K562 (cell line): ENCODE results near the gene HTRA3. TPM values are rescaled to one million over a fixed set of nuclear protein-coding genes. Genes with fewer than 3 reads are reported as not detected.

Experiments used
- CEBPZ ChIP-seq: fragments of 150-350 bp; IDR thresholded peaks from 2 replicates; pipeline ENCODE4 v1.6.1; 2014; ENCODE audit warnings: low read depth, mild to moderate bottlenecking, low read length, borderline replicate concordance
- ELF4 ChIP-seq: fragments of 450-650 bp; formaldehyde crosslinking; IDR thresholded peaks from 2 replicates; pipeline ENCODE4 v1.4.0; 2022; ENCODE audit warnings: missing genetic modification characterization
- GMEB1 ChIP-seq: fragments of 250-450 bp; sonication (Bioruptor Pico); IDR thresholded peaks from 2 replicates; pipeline ENCODE4 v1.4.0; 2020; ENCODE audit warnings: mild to moderate bottlenecking
- MBD1 ChIP-seq: fragments of 250-450 bp; sonication (Bioruptor Pico); IDR thresholded peaks from 2 replicates; pipeline ENCODE4 v1.8.0; 2022; ENCODE audit warnings: inconsistent platforms
- ZNF445 ChIP-seq: fragments of 250-450 bp; sonication (Bioruptor Pico); IDR thresholded peaks from 2 replicates; pipeline ENCODE4 v1.4.0; 2020; ENCODE audit warnings: low read depth, mild to moderate bottlenecking, moderate library complexity
- polyA plus RNA-seq, 8 experiments: library from polyadenylated mRNA; depleted of rRNA in 4 of 8; stranded (reverse) in 5 of 8; unstranded in 3 of 8; fragments of >200 nt; fragmentation: Nextera tagmentation in 2 of 8; fragmentation: Illumina TruSeq in 1 of 8; extraction: Ambion mirVana in 2 of 8; extraction: Trizol in 1 of 8; gene quantifications; 2 replicates each; pipeline versions ENCODE4 v1.2.1 to v1.2.3, GENCODE V29; 2011 to 2014; ENCODE audit warnings: inconsistent platforms in 1 of 8, missing spikeins in 1 of 8
- total RNA-seq, 7 experiments: library from RNA; depleted of rRNA in 6 of 7; stranded (reverse); fragments of >200 nt in 6 of 7; fragmentation: Illumina TruSeq in 2 of 7; extraction: Trizol in 2 of 7; gene quantifications; 2 replicates each; pipeline versions ENCODE4 v1.2.1 to v1.2.3, GENCODE V29; 2011 to 2021; ENCODE audit warnings: low replicate concordance in 1 of 7
- TF ChIP-seq, protein P1 (sequence below): fragments of 250-450 bp; sonication (Bioruptor Pico); IDR thresholded peaks from 2 replicates; pipeline ENCODE4 v1.4.0; 2020; ENCODE audit warnings: mild to moderate bottlenecking, moderate library complexity, borderline replicate concordance

Gene HTRA3
- total and polyA plus RNA-seq, 9 of the 15 experiments (the other 6 are each of a cell fraction or from before 2014, with no cell fraction given), result 0.04 TPM; not detected in 8

DNA sequence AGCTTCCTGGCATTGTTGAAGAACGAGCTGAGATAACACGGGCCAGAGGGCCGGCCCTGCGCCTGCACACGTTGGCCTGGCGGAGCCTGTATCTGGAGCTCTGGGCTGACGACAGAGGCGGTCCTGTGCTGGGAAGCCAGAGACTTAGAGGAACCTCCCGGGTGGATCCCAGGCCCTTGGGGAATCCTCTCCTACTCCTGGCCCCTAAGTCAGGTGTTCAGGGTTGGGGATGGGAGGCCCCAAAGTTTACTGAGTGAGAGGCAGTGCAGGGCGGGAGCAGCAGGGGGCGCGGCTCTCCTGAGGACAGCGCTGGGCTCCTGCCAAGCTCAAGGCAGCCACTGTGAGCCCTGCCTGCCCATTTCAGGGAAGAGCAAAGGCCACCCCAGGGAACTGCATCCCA is 2.5 kb upstream of the HTRA3 start (continued):
- TF ChIP-seq, protein P1, sequence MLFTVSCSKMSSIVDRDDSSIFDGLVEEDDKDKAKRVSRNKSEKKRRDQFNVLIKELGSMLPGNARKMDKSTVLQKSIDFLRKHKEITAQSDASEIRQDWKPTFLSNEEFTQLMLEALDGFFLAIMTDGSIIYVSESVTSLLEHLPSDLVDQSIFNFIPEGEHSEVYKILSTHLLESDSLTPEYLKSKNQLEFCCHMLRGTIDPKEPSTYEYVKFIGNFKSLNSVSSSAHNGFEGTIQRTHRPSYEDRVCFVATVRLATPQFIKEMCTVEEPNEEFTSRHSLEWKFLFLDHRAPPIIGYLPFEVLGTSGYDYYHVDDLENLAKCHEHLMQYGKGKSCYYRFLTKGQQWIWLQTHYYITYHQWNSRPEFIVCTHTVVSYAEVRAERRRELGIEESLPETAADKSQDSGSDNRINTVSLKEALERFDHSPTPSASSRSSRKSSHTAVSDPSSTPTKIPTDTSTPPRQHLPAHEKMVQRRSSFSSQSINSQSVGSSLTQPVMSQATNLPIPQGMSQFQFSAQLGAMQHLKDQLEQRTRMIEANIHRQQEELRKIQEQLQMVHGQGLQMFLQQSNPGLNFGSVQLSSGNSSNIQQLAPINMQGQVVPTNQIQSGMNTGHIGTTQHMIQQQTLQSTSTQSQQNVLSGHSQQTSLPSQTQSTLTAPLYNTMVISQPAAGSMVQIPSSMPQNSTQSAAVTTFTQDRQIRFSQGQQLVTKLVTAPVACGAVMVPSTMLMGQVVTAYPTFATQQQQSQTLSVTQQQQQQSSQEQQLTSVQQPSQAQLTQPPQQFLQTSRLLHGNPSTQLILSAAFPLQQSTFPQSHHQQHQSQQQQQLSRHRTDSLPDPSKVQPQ, result no peak
- TF ChIP-seq CEBPZ, result no peak
- TF ChIP-seq MBD1 (CRISPR knock-in tag), result no peak
- TF ChIP-seq ZNF445 (CRISPR knock-in tag), result no peak
- TF ChIP-seq GMEB1 (CRISPR knock-in tag), result no peak
- TF ChIP-seq ELF4 (CRISPR knock-in tag), result no peak
- TF ChIP-seq, all 486 proteins: peak for 12
